H1 (cell line): ENCODE results near the gene TCF4. TPM values are rescaled to one million over a fixed set of nuclear protein-coding genes. Genes with fewer than 3 reads are reported as not detected.

ENCODE experiments used
- CTCF ChIA-PET: fragments of 300-600 bp; sonication (Branson Sonifier 250); formaldehyde crosslinking; loops from one replicate; lab custom pipeline; 2021; ENCODE audit not compliant: partially characterized antibody; lab: Charles Lee
- POLR2A ChIA-PET: fragments of 300-600 bp; sonication (Branson Sonifier 250); formaldehyde crosslinking; loops from one replicate; lab custom pipeline; 2021; ENCODE audit warnings: inconsistent platforms; ENCODE audit not compliant: partially characterized antibody; lab: Charles Lee
- DNase-seq, 2 experiments: peaks; one replicate each; pipeline versions ENCODE4 v3.0.0 to v3.0.0-alpha.2; 2010 to 2022; ENCODE audit warnings: low spot score in 2 of 2, low read depth in 1 of 2, mixed read lengths in 1 of 2
- FAIRE-seq: peaks from 2 replicates; lab custom pipeline; 2011; peaks lifted over from hg19 to GRCh38; lab: Jason Lieb, UNC
- H2AFZ ChIP-seq: 2 replicates; pipeline ENCODE4 v1.8.1; 2012; ENCODE audit warnings: low read length, inconsistent platforms
- H2AK5ac ChIP-seq: 2 replicates; pipeline ENCODE4 v1.6.1; 2013; ENCODE audit warnings: low read depth, low read length
- H2BK120ac ChIP-seq: replicated peaks from 2 replicates; pipeline ENCODE3; 2013; ENCODE audit warnings: low read depth, low read length, inconsistent platforms
- H2BK12ac ChIP-seq: 2 replicates; pipeline ENCODE4 v1.6.1; 2013; ENCODE audit warnings: low read depth, low read length
- H2BK15ac ChIP-seq: 2 replicates; pipeline ENCODE4 v1.6.1; 2013; ENCODE audit warnings: low read length
- H2BK20ac ChIP-seq: 2 replicates; pipeline ENCODE4 v1.6.1; 2013; ENCODE audit warnings: low read length
- H2BK5ac ChIP-seq: 2 replicates; pipeline ENCODE4 v1.6.1; 2013; ENCODE audit warnings: low read depth, low read length
- H3K14ac ChIP-seq: 2 replicates; pipeline ENCODE4 v1.6.1; 2013; ENCODE audit warnings: inconsistent platforms; ENCODE audit not compliant: insufficient read length
- H3K18ac ChIP-seq: 2 replicates; pipeline ENCODE4 v1.6.1; 2013; ENCODE audit warnings: low read length; ENCODE audit errors: extremely low read depth
- H3K23ac ChIP-seq: 2 replicates; pipeline ENCODE4 v1.6.1; 2013; ENCODE audit warnings: inconsistent platforms; ENCODE audit not compliant: insufficient read length
- H3K23me2 ChIP-seq: 2 replicates; pipeline ENCODE4 v1.6.1; 2013; ENCODE audit warnings: low read depth, low read length
- H3K27ac ChIP-seq: 2 replicates; pipeline ENCODE4 v1.6.1; 2011; ENCODE audit warnings: low read depth, low read length, inconsistent platforms
- H3K27me3 ChIP-seq, 4 experiments: replicated peaks in 1 of 4; 1 replicate in 1 of 4; 2 replicates in 3 of 4; pipeline versions ENCODE4 v1.6.1 to v1.8.1; 2011 to 2013; ENCODE audit warnings: low read length in 3 of 4, mild to moderate bottlenecking in 3 of 4, inconsistent platforms in 2 of 4, mixed read lengths in 2 of 4, moderate library complexity in 1 of 4; ENCODE audit not compliant: control insufficient read depth in 3 of 4, insufficient read depth in 3 of 4; ENCODE audit errors: extremely low read depth in 1 of 4
- H3K36me3 ChIP-seq, 4 experiments: 2 replicates each; pipeline versions ENCODE4 v1.6.1 to v1.8.1; 2011 to 2013; ENCODE audit warnings: mild to moderate bottlenecking in 4 of 4, low read length in 3 of 4, moderate library complexity in 2 of 4, control low read depth in 1 of 4, inconsistent platforms in 1 of 4; ENCODE audit not compliant: insufficient read depth in 4 of 4, control insufficient read depth in 2 of 4
- H3K4ac ChIP-seq: replicated peaks from 2 replicates; pipeline ENCODE3; 2013; ENCODE audit warnings: low read length, low read depth, mixed read lengths, inconsistent platforms; ENCODE audit not compliant: insufficient read length
- H3K4me1 ChIP-seq, 4 experiments: replicated peaks in 1 of 4; 1 replicate in 1 of 4; 2 replicates in 3 of 4; pipeline versions ENCODE4 v1.6.1 to v1.8.1; 2011 to 2013; ENCODE audit warnings: low read length in 3 of 4, inconsistent platforms in 2 of 4, mixed read lengths in 1 of 4; ENCODE audit not compliant: insufficient read depth in 4 of 4, control insufficient read depth in 3 of 4
- H3K4me2 ChIP-seq, 2 experiments: 2 replicates each; pipeline versions ENCODE4 v1.6.1 to v1.8.1; 2011 to 2013; ENCODE audit warnings: low read depth in 2 of 2, low read length in 2 of 2, control low read depth in 1 of 2, inconsistent platforms in 1 of 2, mild to moderate bottlenecking in 1 of 2; ENCODE audit not compliant: insufficient read depth in 1 of 2
- H3K4me3 ChIP-seq, 4 experiments: fragments of 200-600, 300-600 bp in 1 of 4; sonication (generic), shearing (Covaris generic), sonication (Bioruptor Twin) in 1 of 4; 2 replicates each; pipeline versions ENCODE4 v1.5.1 to v1.8.1; 2011 to 2016; ENCODE audit warnings: low read length in 4 of 4, low read depth in 3 of 4, control low read depth in 2 of 4, inconsistent platforms in 2 of 4, mild to moderate bottlenecking in 2 of 4, mixed read lengths in 1 of 4, moderate library complexity in 1 of 4; ENCODE audit not compliant: insufficient read depth in 2 of 4; ENCODE audit errors: extremely low read depth in 1 of 4
- H3K56ac ChIP-seq: replicated peaks from 2 replicates; pipeline ENCODE3; 2013; ENCODE audit warnings: low read depth, mild to moderate bottlenecking, mixed read lengths, low read length, inconsistent platforms; ENCODE audit not compliant: insufficient read length
- H3K79me1 ChIP-seq: 2 replicates; pipeline ENCODE4 v1.6.1; 2013; ENCODE audit warnings: low read depth, low read length, control low read depth
- H3K79me2 ChIP-seq, 2 experiments: 2 replicates each; pipeline versions ENCODE4 v1.6.1 to v1.8.1; 2012 to 2013; ENCODE audit warnings: low read length in 2 of 2, mild to moderate bottlenecking in 2 of 2, inconsistent platforms in 1 of 2; ENCODE audit not compliant: insufficient read depth in 2 of 2, control insufficient read depth in 1 of 2
- H3K9ac ChIP-seq, 4 experiments: replicated peaks in 1 of 4; 1 replicate in 1 of 4; 2 replicates in 3 of 4; pipeline versions ENCODE4 v1.6.1 to v1.8.1; 2011 to 2013; ENCODE audit warnings: low read depth in 3 of 4, low read length in 3 of 4, control low read depth in 2 of 4, mild to moderate bottlenecking in 2 of 4, moderate library complexity in 2 of 4, inconsistent platforms in 1 of 4; ENCODE audit errors: extremely low read depth in 1 of 4
- H3K9me3 ChIP-seq, 2 experiments: 2 replicates each; pipeline versions ENCODE4 v1.6.1 to v1.8.1; 2012 to 2013; ENCODE audit warnings: mild to moderate bottlenecking in 2 of 2, moderate library complexity in 2 of 2, control low read depth in 1 of 2, inconsistent platforms in 1 of 2, low read depth in 1 of 2, low read length in 1 of 2, mixed read lengths in 1 of 2; ENCODE audit not compliant: insufficient read depth in 2 of 2
- H4K20me1 ChIP-seq, 2 experiments: replicated peaks in 1 of 2; 2 replicates each; pipeline versions ENCODE3 to v1.8.1; 2011 to 2013; ENCODE audit warnings: inconsistent platforms in 2 of 2, low read length in 2 of 2, mild to moderate bottlenecking in 1 of 2; ENCODE audit not compliant: insufficient read depth in 2 of 2, control insufficient read depth in 1 of 2
- H4K5ac ChIP-seq: 2 replicates; pipeline ENCODE4 v1.6.1; 2013; ENCODE audit warnings: low read length, low read depth, mixed read lengths, inconsistent platforms; ENCODE audit not compliant: insufficient read length
- H4K8ac ChIP-seq: 2 replicates; pipeline ENCODE4 v1.8.0; 2013; ENCODE audit warnings: mild to moderate bottlenecking, moderate library complexity, low read length, inconsistent platforms; ENCODE audit not compliant: insufficient read depth; ENCODE audit errors: extremely low read depth
- H4K91ac ChIP-seq: replicated peaks from 2 replicates; pipeline ENCODE3; 2013; ENCODE audit warnings: low read length, mixed read lengths, inconsistent platforms; ENCODE audit not compliant: insufficient read length
- CBX5 ChIP-seq: fragments of 300-800, 300-1000 bp; sonication (generic); IDR thresholded peaks from 2 replicates; pipeline ENCODE4 v1.7.1; 2016; ENCODE audit warnings: antibody characterized with exemption, low read length, low read depth
- CHD1 ChIP-seq: IDR thresholded peaks from 2 replicates; pipeline ENCODE4 v1.6.1; 2012; ENCODE audit warnings: low read depth, low read length, improper control_type of control experiment
- CTCF ChIP-seq, 3 experiments: IDR thresholded peaks; 1 replicate in 2 of 3; 2 replicates in 1 of 3; pipeline versions ENCODE4 v1.5.1 to v1.6.1; 2011; ENCODE audit warnings: low read length in 3 of 3, mild to moderate bottlenecking in 3 of 3, inconsistent platforms in 2 of 3, low read depth in 1 of 3, moderate library complexity in 1 of 3; ENCODE audit not compliant: insufficient read depth in 1 of 3; ENCODE audit errors: control extremely low read depth in 1 of 3
- EGR1 ChIP-seq: IDR thresholded peaks from 2 replicates; pipeline ENCODE4 v1.6.1; 2011; ENCODE audit warnings: low read depth, low read length, borderline replicate concordance
- GABPA ChIP-seq: IDR thresholded peaks from 2 replicates; pipeline ENCODE4 v1.6.1; 2011; ENCODE audit warnings: mild to moderate bottlenecking, low read length, moderate library complexity, borderline replicate concordance; ENCODE audit not compliant: insufficient read depth
- NRF1 ChIP-seq: IDR thresholded peaks from 2 replicates; pipeline ENCODE4 v1.6.1; 2011; ENCODE audit warnings: mild to moderate bottlenecking, low read depth, low read length, improper control_type of control experiment
- POU5F1 ChIP-seq: IDR thresholded peaks from 2 replicates; pipeline ENCODE4 v1.6.1; 2011; ENCODE audit warnings: low read depth, mild to moderate bottlenecking, low read length, moderate library complexity
- RNF2 ChIP-seq: fragments of 200-900, 300-1000 bp; sonication (generic); IDR thresholded peaks from 2 replicates; pipeline ENCODE4 v1.7.1; 2016; ENCODE audit warnings: borderline replicate concordance, low read depth, mild to moderate bottlenecking, antibody characterized with exemption, low read length; ENCODE audit not compliant: poor library complexity, severe bottlenecking; ENCODE audit errors: missing control alignments
- SIX5 ChIP-seq: IDR thresholded peaks from 2 replicates; pipeline ENCODE4 v1.6.1; 2011; ENCODE audit warnings: mild to moderate bottlenecking, low read depth, low read length
- YY1 ChIP-seq: IDR thresholded peaks from 2 replicates; pipeline ENCODE4 v1.6.1; 2011; ENCODE audit warnings: low read depth, mild to moderate bottlenecking, low read length
- WGBS, 2 experiments: shearing (Covaris generic) in 1 of 2; methylation state at CpG; one replicate each; pipeline versions ENCODE4 v1.1.6 to v1.1.7; 2013 to 2015; ENCODE audit warnings: low lambda C conversion rate in 2 of 2, mixed read lengths in 2 of 2, inconsistent platforms in 1 of 2, low coverage in 1 of 2, missing lambda C conversion rate in 1 of 2; ENCODE audit not compliant: insufficient replicate concordance in 2 of 2, insufficient coverage in 1 of 2, insufficient read length in 1 of 2; ENCODE audit errors: extremely low coverage in 1 of 2, missing lambda C conversion rate in 1 of 2; 5-methylcytosine and 5-hydroxymethylcytosine counted together
- polyA plus RNA-seq, 7 experiments: library from polyadenylated mRNA; depleted of rRNA in 3 of 7; stranded (reverse) in 5 of 7; unstranded in 2 of 7; fragments of >200 nt in 5 of 7; fragments of 200-250 nt in 2 of 7; gene quantifications; 1 replicate in 5 of 7; 2 replicates in 1 of 7; 4 replicates in 1 of 7; pipeline versions ENCODE4 v1.2.1 to v1.2.3, GENCODE V29; 2011 to 2013; ENCODE audit warnings: missing spikeins in 2 of 7, mixed read lengths in 2 of 7
- total RNA-seq: library from RNA; stranded (reverse); fragmentation: NEBNext Ultra II Directional; extraction: Animal tissue kit (Norgen Biotek cat#: 25700); gene quantifications from 2 replicates; pipeline ENCODE4 v1.2.1, GENCODE V29; 2021

The TCF4 gene
- total and polyA plus RNA-seq, 2 of the 8 experiments (the other 6 are each of a cell fraction or from before 2014, with no cell fraction given): 59.3 to 118 TPM

- no peaks in the 10 kb centered on the region for H3K27me3 ChIP-seq
- H3K4ac ChIP-seq: no peak overlapping the region
- FAIRE-seq: no peak
- no peak overlapping the region for H3K14ac ChIP-seq
- H4K8ac ChIP-seq: no peak overlapping the region
- H2BK20ac ChIP-seq: no peak overlapping the region
- no peak overlapping the region for H3K27ac ChIP-seq
- peaks cover 6% of the 10 kb centered on the region; the same call in 1 of the 2 replicates for H3K79me1 ChIP-seq
- H3K4me3 ChIP-seq: no peak overlapping the region
- no peak overlapping the region for H3K9ac ChIP-seq
- H4K20me1 ChIP-seq: no peaks in the 10 kb centered on the region
- H3K56ac ChIP-seq: no peak overlapping the region
- H2AFZ ChIP-seq: no peak overlapping the region
- POLR2A ChIA-PET: no interaction called here
- DNase-seq: no peak
- H2BK120ac ChIP-seq: no peak overlapping the region
- no peak overlapping the region for H3K18ac ChIP-seq
- no peaks in the 10 kb centered on the region for H3K36me3 ChIP-seq
- WGBS, 2 experiments: 87% methylated on average over 3 of the region's 3 CpGs; no CpG with 5 or more reads in 1 of the 2 experiments
- H2BK15ac ChIP-seq: no peak overlapping the region
- peaks cover 3 to 88% of the 10 kb centered on the region in 2 experiments; a peak in 3 of 4 replicates for H3K79me2 ChIP-seq
- no peak overlapping the region for H3K4me2 ChIP-seq
- no peak overlapping the region for H2BK5ac ChIP-seq
- H3K4me1 ChIP-seq: peaks cover 0 to 7% (median 0%) of the 10 kb centered on the region in 4 experiments; a peak in 1 of 7 replicates
- H2BK12ac ChIP-seq: no peak overlapping the region
- no peak overlapping the region for H3K23ac ChIP-seq
- no peaks in the 10 kb centered on the region for H3K23me2 ChIP-seq
- no peak overlapping the region for H4K5ac ChIP-seq
- no peaks in the 10 kb centered on the region for H3K9me3 ChIP-seq
- CTCF ChIA-PET: interaction anchor here (1.1 kb wide), 1 partner anchor 15 kb away, joined by 3 read pairs; no protein-coding TSS in a partner anchor
- no peak overlapping the region for H2AK5ac ChIP-seq
- H4K91ac ChIP-seq: no peak overlapping the region
- TF ChIP-seq RNF2 (no peak), CTCF (IDR thresholded peaks at IDR 0.05; ENCODE audit: control extremely low read depth in 1 of 3, insufficient read depth in 1 of 3, low read depth in 1 of 3, low read length in 3 of 3) (no peak), EGR1 (no peak), NRF1 (no peak), POU5F1 (no peak), YY1 (no peak), SIX5 (no peak), CBX5 (no peak), CHD1 (no peak), GABPA (no peak)
Observed at GRCh38 chr18:55432307-55433040, 155.5 kb downstream of the TCF4 start.
